Calu3 (cell line): ENCODE results near the gene GPNMB. TPM values are rescaled to one million over a fixed set of nuclear protein-coding genes. Genes with fewer than 3 reads are reported as not detected.
A peak's percentile ranks its signal among the peaks of the same experiment; 100 is the strongest.

ENCODE experiments used
- BruUV-seq: library from RNA; stranded (reverse); fragments of 400-500 nt; replicated peaks from 2 replicates; lab custom pipeline; 2021; lab: Mats Ljungman, UMichigan
- CTCF ChIA-PET: fragments of 300-600 bp; sonication (Branson Sonifier 250); formaldehyde crosslinking; loops from one replicate; lab custom pipeline; 2022; ENCODE audit warnings: antibody characterized with exemption; lab: Charles Lee
- DNase-seq: peaks from one replicate; pipeline ENCODE4 v3.0.0; 2022
- H3K27ac Mint-ChIP-seq: one replicate; pipeline ENCODE4 v1.8.0; 2022; ENCODE audit warnings: mixed read lengths; ENCODE audit not compliant: unreplicated experiment
- H3K27me3 Mint-ChIP-seq: one replicate; pipeline ENCODE4 v1.8.0; 2022; ENCODE audit warnings: mixed read lengths; ENCODE audit not compliant: unreplicated experiment
- H3K36me3 Mint-ChIP-seq: one replicate; pipeline ENCODE4 v1.8.0; 2022; ENCODE audit warnings: mild to moderate bottlenecking, moderate library complexity, mixed read lengths; ENCODE audit not compliant: insufficient read depth, unreplicated experiment
- H3K4me1 Mint-ChIP-seq: one replicate; pipeline ENCODE4 v1.8.0; 2022; ENCODE audit warnings: mild to moderate bottlenecking, low read depth, mixed read lengths; ENCODE audit not compliant: unreplicated experiment
- H3K4me3 Mint-ChIP-seq: one replicate; pipeline ENCODE4 v1.8.0; 2022; ENCODE audit warnings: mild to moderate bottlenecking, low read depth, moderate library complexity, mixed read lengths; ENCODE audit not compliant: unreplicated experiment
- H3K9me3 Mint-ChIP-seq: one replicate; pipeline ENCODE4 v1.8.0; 2022; ENCODE audit warnings: low read depth, mixed read lengths; ENCODE audit not compliant: unreplicated experiment
- CTCF ChIP-seq: fragments of 200-600 bp; IDR thresholded peaks from one replicate; pipeline ENCODE4 v1.8.0; 2022; ENCODE audit warnings: antibody characterized with exemption; ENCODE audit not compliant: unreplicated experiment
- intact Hi-C: fragments of 100-400 bp; cut with micrococcal nuclease; formaldehyde crosslinking; loops from one replicate; pipeline ENCODE4 v1.10.0; 2022; ENCODE audit not compliant: unreplicated experiment
- total RNA-seq: library from RNA; stranded (reverse); gene quantifications from 2 replicates; pipeline ENCODE4 v1.2.3, GENCODE V29; 2022

The GPNMB gene
- total RNA-seq, 1 experiment from 2014 or later, result 5.8 TPM

DNA sequence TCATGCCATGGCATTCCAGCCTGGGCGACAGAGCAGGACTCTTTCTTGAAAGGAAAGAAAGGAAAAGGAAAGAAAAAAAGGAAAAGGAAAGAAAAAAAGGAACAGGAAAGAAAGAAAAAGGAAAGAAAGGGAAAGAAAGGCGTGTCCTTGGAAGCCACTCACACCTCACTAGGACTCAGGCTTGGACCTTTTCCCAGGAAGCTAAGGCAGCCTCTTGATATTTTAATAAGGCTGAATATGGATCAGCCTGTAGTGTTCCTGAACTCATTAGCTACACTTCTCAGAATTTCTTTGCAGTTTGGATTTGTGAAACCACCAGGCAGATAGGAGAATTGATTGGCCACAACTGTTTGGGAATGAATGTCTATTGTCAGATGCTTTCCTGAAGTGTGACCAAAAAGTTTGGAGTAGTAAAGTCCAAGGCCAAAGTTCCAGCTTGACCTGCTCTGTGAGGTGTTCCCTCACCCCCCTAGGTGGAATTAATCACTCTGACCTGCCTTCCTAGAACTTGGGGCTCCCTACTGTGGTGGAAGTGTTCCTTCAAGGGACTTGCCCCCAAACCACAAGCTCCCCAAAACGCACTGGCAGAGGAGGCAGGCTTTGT lies 45.5 kb downstream of the GPNMB start:
- CTCF ChIA-PET, result interaction anchor here (0.6 kb wide), 1 partner anchor 360 kb away, joined by 3 read pairs; no protein-coding TSS in a partner anchor
- Mint-ChIP-seq H3K9me3 (no peaks in the 10 kb centered on the region), H3K4me3 (no peak overlapping the region), H3K27me3 (no peaks in the 10 kb centered on the region), H3K4me1 (peaks cover 65% of the 10 kb centered on the region), H3K27ac (no peak overlapping the region), H3K36me3 (peaks cover 6% of the 10 kb centered on the region)
- BruUV-seq, result no TSS peak
- no peak for TF ChIP-seq CTCF
- no peak for DNase-seq
- intact Hi-C loops, result no loop called here

- Mint-ChIP-seq H3K9me3 (no peaks in the 10 kb centered on the region), H3K27me3 (no peaks in the 10 kb centered on the region), H3K36me3 (peaks cover 6% of the 10 kb centered on the region), H3K4me3 (no peak overlapping the region), H3K4me1 (peaks cover 68% of the 10 kb centered on the region), H3K27ac (no peak overlapping the region)
- no peak for TF ChIP-seq CTCF
- intact Hi-C loops, result no loop called here
- CTCF ChIA-PET, result no interaction called here
- BruUV-seq, result no TSS peak
- DNase-seq, result no peak
Measured at GRCh38 chr7:23292623-23293022, 46.0 kb downstream of the GPNMB start.

DNA sequence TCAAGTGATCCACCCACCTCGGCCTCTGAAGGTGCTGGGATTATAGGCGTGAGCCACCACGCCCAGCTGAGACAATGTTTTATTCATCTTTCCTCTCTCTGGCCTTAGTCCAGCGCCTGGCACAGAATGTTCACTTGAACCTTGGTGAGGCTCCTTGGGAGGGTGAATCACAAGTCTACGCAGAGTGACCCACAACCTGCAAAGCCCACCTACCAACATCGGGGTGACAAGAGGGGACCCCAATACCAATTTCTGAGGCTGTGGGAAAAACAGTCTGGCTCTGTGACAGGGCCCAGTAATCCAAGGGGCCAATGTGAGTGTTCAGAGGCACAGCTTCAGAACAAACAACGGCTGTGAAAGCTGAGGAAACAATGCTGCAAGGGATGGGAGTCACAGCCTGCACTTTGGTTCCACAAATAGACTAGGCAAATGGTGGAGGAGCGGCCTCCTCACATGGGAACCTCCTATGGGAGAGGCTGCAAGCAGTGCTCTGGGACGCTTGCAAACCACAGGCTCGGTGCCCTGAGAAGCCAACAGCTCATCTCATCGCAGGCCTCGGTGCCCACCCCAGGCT lies 47.0 kb downstream of the GPNMB start:
- CTCF ChIA-PET, result interaction anchor here (1.1 to 2.8 kb wide), 5 partner anchors 11 to 54 kb away, joined by 3 to 12 read pairs (median 3); no protein-coding TSS in a partner anchor
- no TSS peak for BruUV-seq
- intact Hi-C loops, result no loop called here
- Mint-ChIP-seq H3K9me3 (no peaks in the 10 kb centered on the region), H3K27me3 (no peaks in the 10 kb centered on the region), H3K27ac (peak overlapping the region; percentile 46), H3K4me3 (no peak overlapping the region), H3K36me3 (peaks cover 13% of the 10 kb centered on the region), H3K4me1 (peaks cover 71% of the 10 kb centered on the region)
- no peak for TF ChIP-seq CTCF
- DNase-seq, result peak; percentile 31

- no TSS peak for BruUV-seq
Measured at GRCh38 chr7:23294549-23295400, 48.2 kb downstream of the GPNMB start.

More at GRCh38 chr7:23294549-23295400, 48.2 kb downstream of the GPNMB start:
- DNase-seq, result peak; percentile 20
- no peak overlapping the region for H3K4me3 Mint-ChIP-seq
- CTCF ChIA-PET, result interaction anchor here (0.6 to 2.8 kb wide), 7 partner anchors 9 to 53 kb away, joined by 3 to 12 read pairs (median 3); no protein-coding TSS in a partner anchor
- TF ChIP-seq CTCF, result no peak
- H3K4me1 Mint-ChIP-seq, result peaks cover 71% of the 10 kb centered on the region
- H3K36me3 Mint-ChIP-seq, result peaks cover 24% of the 10 kb centered on the region
- peak overlapping the region; percentile 38 for H3K27ac Mint-ChIP-seq
- no peaks in the 10 kb centered on the region for H3K27me3 Mint-ChIP-seq
- H3K9me3 Mint-ChIP-seq, result no peaks in the 10 kb centered on the region
- intact Hi-C loops, result no loop called here
